HG03432 (cell line): ENCODE measurements around the gene NCOA5.
A peak's percentile ranks its signal among the peaks of the same experiment; 100 is the strongest.

Experiments
- ATAC-seq: cut with Tn5 transposase; IDR thresholded peaks from one replicate; pipeline ENCODE4 v1.9.1; 2021; ENCODE audit warnings: mild to moderate bottlenecking, moderate library complexity; ENCODE audit not compliant: unreplicated experiment

Gene NCOA5

GRCh38 chr20:46020555-46020954, 69.2 kb downstream of the NCOA5 start:
- ATAC-seq: no peak

DNA sequence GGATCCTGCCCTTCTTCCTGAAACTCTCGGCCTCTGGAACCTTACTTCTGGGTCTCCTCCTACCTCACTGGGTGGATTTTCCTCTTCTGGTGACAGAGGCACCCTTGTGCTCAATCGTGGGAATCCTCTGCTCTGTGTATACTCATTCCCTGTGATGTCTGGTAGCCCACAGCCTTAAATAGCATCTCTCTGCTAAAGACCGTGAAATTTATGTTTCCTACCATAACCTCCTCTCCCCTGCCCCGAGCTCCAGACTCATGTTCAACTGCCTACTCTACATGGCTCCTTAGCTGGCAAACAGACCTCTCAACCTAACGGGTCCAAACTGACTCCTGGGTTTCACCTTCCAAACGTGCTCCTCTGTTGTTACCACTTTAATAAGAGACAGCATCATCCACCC, 71.2 kb downstream of the NCOA5 start:
- no peak for ATAC-seq

DNA sequence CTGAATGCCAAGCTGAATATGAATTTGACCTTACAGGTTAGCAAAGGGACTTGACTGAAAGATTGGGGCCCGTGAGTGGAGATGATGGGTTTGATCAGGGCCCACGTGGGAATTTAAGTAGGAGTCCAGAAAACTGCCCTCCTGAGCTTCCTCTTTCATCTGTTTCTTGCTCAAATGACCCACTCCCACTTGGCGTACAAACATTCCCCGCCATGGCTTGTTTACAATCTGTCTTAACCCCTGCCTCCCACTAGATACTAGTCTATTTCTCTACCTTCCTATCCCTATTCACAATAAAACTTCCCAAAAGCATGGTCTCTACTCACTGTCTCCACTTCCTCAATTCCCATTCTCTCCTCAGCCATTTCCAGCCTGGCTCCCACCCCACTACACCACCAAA, 71.7 kb downstream of the NCOA5 start:
- ATAC-seq: no peak

GRCh38 chr20:46017272-46017671, 72.5 kb downstream of the NCOA5 start:
- no peak for ATAC-seq

DNA sequence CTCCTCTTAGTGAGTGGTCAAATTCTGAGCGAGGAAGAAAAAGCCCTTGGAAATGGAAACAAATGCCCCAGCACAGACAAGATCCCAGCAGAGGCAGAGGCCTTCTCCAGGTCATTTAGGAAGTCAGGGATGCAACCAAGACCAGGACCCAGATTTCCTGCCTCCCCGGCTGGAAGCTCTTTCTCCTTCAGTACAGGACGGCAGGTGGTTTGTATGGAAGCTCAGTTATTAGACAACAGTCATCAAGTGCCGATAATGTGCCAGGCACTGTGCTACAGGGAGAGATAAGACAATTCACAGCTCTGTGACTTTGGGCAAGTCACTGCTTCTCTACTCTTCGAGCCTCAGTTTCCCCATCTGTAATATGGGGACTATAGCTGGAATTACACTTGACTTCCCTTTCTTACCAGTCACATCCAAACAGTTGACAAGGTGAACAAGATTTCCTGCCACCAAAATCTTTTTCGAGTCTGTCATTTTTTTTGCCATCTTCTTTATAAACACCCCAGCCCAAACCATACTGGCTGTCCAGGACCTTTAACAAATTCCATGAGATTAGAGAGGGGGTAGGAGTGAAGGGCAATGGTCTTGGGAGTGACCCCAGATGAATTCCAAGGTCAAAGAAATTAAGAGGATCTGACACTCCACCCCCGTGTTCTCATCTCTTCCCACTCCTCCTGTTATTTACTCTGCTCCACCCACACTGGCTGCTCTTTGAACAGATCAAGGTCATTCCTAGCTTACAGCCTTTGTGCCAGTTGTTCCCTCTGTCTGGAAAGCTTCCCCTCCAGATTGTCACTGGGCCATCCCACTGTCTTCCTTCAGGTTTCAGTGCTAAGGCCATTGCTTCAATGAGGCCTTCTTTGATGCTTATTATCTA, 75.0 kb downstream of the NCOA5 start:
- no peak for ATAC-seq

- ATAC-seq: peak; percentile 68
Observed at GRCh38 chr20:46013829-46014516, 75.8 kb downstream of the NCOA5 start.

- no peak for ATAC-seq
Observed at GRCh38 chr20:46013322-46013828, 76.4 kb downstream of the NCOA5 start.

- no peak for ATAC-seq
Observed at GRCh38 chr20:46012921-46013320, 76.8 kb downstream of the NCOA5 start.

- no peak for ATAC-seq
Observed at GRCh38 chr20:46011631-46012482, 77.9 kb downstream of the NCOA5 start.
